Activated naive CD4-positive, alpha-beta T cell (primary cell): ENCODE measurements around the gene PRKN.

Experiments
- DNase-seq, 4 experiments: peaks; one replicate each; lab custom pipeline; 2025; lab: John Stamatoyannopoulos, UW

PRKN gene

GRCh38 chr6:161596807-161597520, 1130.6 kb downstream of the PRKN start:
- no peak for DNase-seq

GRCh38 chr6:161594412-161594811, 1133.2 kb downstream of the PRKN start:
- DNase-seq, result no peak

GRCh38 chr6:161590961-161591627, 1136.5 kb downstream of the PRKN start:
- no peak for DNase-seq

- no peak for DNase-seq
These were observed 1140.7 kb downstream of the PRKN start for GRCh38 chr6:161586887-161587286.

GRCh38 chr6:161584621-161585340, 1142.8 kb downstream of the PRKN start:
- DNase-seq, result no peak

- no peak for DNase-seq
These were observed 1143.5 kb downstream of the PRKN start for GRCh38 chr6:161584051-161584450.

- no peak for DNase-seq
These were observed 1144.0 kb downstream of the PRKN start for GRCh38 chr6:161583584-161583983.

- DNase-seq, result no peak
These were observed 1149.1 kb downstream of the PRKN start for GRCh38 chr6:161578478-161578877.

- DNase-seq, result no peak
These were observed 1151.9 kb downstream of the PRKN start for GRCh38 chr6:161575523-161576254.

GRCh38 chr6:161568885-161569456, 1158.6 kb downstream of the PRKN start:
- DNase-seq, result no peak

GRCh38 chr6:161564952-161565351, 1162.6 kb downstream of the PRKN start:
- DNase-seq, result no peak

- no peak for DNase-seq
These were observed 1165.7 kb downstream of the PRKN start for GRCh38 chr6:161561908-161562307.

- DNase-seq, result no peak
These were observed 1170.0 kb downstream of the PRKN start for GRCh38 chr6:161557333-161558107.

GRCh38 chr6:161554883-161555282, 1172.7 kb downstream of the PRKN start:
- no peak for DNase-seq

- no peak for DNase-seq
These were observed 1177.5 kb downstream of the PRKN start for GRCh38 chr6:161549977-161550655.

- no peak for DNase-seq
These were observed 1178.8 kb downstream of the PRKN start for GRCh38 chr6:161548713-161549296.

GRCh38 chr6:161547617-161548016, 1179.9 kb downstream of the PRKN start:
- DNase-seq, result no peak

- no peak for DNase-seq
These were observed 1180.9 kb downstream of the PRKN start for GRCh38 chr6:161546632-161547031.

- no peak for DNase-seq
These were observed 1181.8 kb downstream of the PRKN start for GRCh38 chr6:161545741-161546140.

- DNase-seq, result no peak
These were observed 1182.6 kb downstream of the PRKN start for GRCh38 chr6:161544801-161545480.
